Thoracic aorta (tissue), 2 donors: ENCODE results near the gene KAZN. TPM values are rescaled to one million over a fixed set of nuclear protein-coding genes. Genes with fewer than 3 reads are reported as not detected.

ENCODE experiments used
- ATAC-seq: fragments of 150-250 bp; one replicate; pipeline ENCODE4 v1.8.0; 2017; ENCODE audit warnings: low read depth; ENCODE audit not compliant: insufficient number of reproducible peaks, low FRiP score
- DNase-seq: peaks from one replicate; pipeline ENCODE4 v3.0.0-alpha.2; 2020; ENCODE audit warnings: low spot score
- H3K27ac ChIP-seq, 2 donors: fragments of 200-600 bp; sonication (generic); 1 replicate in 1 of 2; 2 replicates in 1 of 2; pipeline ENCODE4 v1.5.1; 2016; ENCODE audit warnings: mild to moderate bottlenecking in 2 of 2, moderate library complexity in 2 of 2
- H3K27me3 ChIP-seq: fragments of 200-600 bp; sonication (generic); replicated peaks from 2 replicates; pipeline ENCODE4 v1.6.0; 2016; ENCODE audit warnings: mild to moderate bottlenecking; ENCODE audit not compliant: insufficient read depth
- H3K36me3 ChIP-seq: fragments of 200-600 bp; sonication (generic); one replicate; pipeline ENCODE4 v1.5.1; 2016
- H3K4me1 ChIP-seq, 2 donors: fragments of 200-600 bp; sonication (generic); 1 replicate in 1 of 2; 2 replicates in 1 of 2; pipeline versions ENCODE4 v1.5.1 to v1.6.0; 2016; ENCODE audit warnings: low read depth in 2 of 2, mild to moderate bottlenecking in 1 of 2; ENCODE audit not compliant: control insufficient read depth in 1 of 2
- H3K4me3 ChIP-seq: fragments of 200-600 bp; sonication (generic); 2 replicates; pipeline ENCODE4 v1.5.1; 2016; ENCODE audit warnings: mild to moderate bottlenecking
- H3K9me3 ChIP-seq: fragments of 200-600 bp; sonication (generic); 2 replicates; pipeline ENCODE4 v1.5.1; 2016
- total RNA-seq, 2 donors: library from RNA; depleted of rRNA; stranded (reverse); fragments of >200 nt; gene quantifications; one replicate each; pipeline versions ENCODE4 v1.1.0 to v1.2.3, GENCODE V29; 2016
- TF ChIP-seq, protein P1 (sequence below): fragments of 200-600 bp; sonication (generic); IDR thresholded peaks from one replicate; pipeline ENCODE4 v1.5.1; 2019; ENCODE audit warnings: antibody characterized with exemption

Gene KAZN
- total RNA-seq, 2 donors from 2014 or later, result 17.4 to 30.3 TPM

DNA sequence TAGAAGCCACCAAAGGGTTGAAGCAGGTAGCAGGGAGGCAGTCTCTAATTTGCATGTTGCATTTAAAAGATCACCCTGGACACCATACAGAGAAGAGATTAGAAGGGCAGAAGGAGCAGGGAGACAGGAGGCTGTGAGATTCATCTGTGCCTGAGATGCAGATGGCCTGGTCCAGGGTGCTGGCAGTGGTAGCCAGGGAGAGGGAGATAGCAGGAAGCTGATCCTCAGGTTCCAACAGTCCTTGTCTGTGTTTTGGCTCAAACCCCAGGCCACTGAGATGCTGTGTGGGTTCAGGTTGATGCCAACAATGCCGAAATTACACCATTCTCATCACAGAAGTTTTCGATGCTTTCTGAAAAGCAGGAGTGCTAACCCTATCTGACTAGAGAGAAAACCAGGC is 113.7 kb downstream of the KAZN start:
- DNase-seq (no peak), ATAC-seq (no peak)
- TF ChIP-seq, protein P1, sequence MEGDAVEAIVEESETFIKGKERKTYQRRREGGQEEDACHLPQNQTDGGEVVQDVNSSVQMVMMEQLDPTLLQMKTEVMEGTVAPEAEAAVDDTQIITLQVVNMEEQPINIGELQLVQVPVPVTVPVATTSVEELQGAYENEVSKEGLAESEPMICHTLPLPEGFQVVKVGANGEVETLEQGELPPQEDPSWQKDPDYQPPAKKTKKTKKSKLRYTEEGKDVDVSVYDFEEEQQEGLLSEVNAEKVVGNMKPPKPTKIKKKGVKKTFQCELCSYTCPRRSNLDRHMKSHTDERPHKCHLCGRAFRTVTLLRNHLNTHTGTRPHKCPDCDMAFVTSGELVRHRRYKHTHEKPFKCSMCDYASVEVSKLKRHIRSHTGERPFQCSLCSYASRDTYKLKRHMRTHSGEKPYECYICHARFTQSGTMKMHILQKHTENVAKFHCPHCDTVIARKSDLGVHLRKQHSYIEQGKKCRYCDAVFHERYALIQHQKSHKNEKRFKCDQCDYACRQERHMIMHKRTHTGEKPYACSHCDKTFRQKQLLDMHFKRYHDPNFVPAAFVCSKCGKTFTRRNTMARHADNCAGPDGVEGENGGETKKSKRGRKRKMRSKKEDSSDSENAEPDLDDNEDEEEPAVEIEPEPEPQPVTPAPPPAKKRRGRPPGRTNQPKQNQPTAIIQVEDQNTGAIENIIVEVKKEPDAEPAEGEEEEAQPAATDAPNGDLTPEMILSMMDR, result no peak
- no peaks in the 10 kb centered on the region for H3K27me3 ChIP-seq
- no peak overlapping the region for H3K27ac ChIP-seq
- no peaks in the 10 kb centered on the region for H3K4me1 ChIP-seq
- no peaks in the 10 kb centered on the region for H3K36me3 ChIP-seq
- H3K4me3 ChIP-seq, result no peak overlapping the region
- no peaks in the 10 kb centered on the region for H3K9me3 ChIP-seq

DNA sequence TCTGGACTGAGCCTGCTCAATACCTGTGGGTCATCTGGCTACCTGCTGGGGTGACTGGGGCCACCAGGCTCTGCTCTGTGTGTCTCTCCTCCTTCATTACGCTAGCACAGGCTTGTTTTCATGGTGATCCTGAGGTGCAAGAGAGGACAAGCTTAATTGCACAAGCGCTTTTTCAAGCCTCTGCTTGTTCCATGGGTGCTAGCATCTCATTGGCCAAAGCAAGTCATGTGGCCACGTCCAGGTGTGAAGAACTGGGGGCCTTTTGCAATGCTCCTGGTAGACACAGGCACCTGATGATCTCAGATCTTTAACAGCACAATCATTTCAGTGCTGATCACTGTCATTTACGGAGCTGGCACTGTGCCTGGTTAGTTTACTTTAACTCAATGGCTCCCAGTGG is 114.6 kb downstream of the KAZN start:
- DNase-seq (no peak), ATAC-seq (no peak)
- Histone ChIP-seq H3K27ac (no peak overlapping the region), H3K9me3 (no peaks in the 10 kb centered on the region), H3K4me1 (no peaks in the 10 kb centered on the region), H3K27me3 (no peaks in the 10 kb centered on the region), H3K36me3 (no peaks in the 10 kb centered on the region), H3K4me3 (no peak overlapping the region)
- TF ChIP-seq, protein P1, result no peak

DNA sequence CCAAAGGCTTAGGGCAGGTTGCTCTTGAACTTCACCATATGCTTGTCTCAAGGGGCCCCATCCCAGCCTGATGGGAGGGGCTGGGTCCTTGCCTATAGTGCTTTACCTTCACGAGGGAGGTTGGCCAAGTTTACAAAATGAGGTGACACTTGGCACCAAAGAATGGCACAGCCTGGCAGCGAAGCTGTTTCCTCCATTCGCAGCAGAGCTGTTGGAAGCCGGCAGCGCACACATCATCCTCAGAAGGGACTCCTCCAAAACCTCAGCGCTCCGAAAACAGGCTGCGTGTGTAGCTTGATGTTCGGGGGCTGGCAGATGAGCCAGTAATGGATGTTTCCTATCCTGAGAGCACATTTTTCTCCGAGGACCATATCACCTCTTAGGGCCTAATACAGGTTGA is 116.8 kb downstream of the KAZN start:
- ATAC-seq, result no peak
- TF ChIP-seq, protein P1, result no peak
- Histone ChIP-seq H3K4me1 (no peaks in the 10 kb centered on the region), H3K27me3 (no peaks in the 10 kb centered on the region), H3K9me3 (no peaks in the 10 kb centered on the region), H3K27ac (no peak overlapping the region), H3K36me3 (no peaks in the 10 kb centered on the region), H3K4me3 (no peak overlapping the region)
- DNase-seq, result no peak

DNA sequence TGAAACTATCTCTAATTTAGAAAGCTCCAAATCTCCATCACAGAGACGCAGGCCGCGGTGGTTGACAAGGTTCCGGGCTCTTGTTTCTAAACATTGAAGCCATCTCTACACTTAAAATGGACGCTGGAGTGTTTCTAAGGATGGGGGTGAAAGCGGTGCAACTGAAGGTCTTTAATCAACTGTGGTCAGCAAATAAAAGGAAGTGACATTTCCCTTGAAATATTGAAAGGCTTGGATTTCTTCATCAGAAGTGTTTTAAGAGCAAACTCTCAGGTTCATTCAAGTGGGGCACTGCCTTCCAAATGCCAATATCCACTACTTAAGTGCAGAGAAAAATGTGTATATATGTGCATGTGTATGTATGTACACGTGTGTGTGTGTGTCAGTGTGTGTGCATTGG is 117.3 kb downstream of the KAZN start:
- H3K4me3 ChIP-seq, result no peak overlapping the region
- no peak for ATAC-seq
- H3K9me3 ChIP-seq, result no peaks in the 10 kb centered on the region

DNA sequence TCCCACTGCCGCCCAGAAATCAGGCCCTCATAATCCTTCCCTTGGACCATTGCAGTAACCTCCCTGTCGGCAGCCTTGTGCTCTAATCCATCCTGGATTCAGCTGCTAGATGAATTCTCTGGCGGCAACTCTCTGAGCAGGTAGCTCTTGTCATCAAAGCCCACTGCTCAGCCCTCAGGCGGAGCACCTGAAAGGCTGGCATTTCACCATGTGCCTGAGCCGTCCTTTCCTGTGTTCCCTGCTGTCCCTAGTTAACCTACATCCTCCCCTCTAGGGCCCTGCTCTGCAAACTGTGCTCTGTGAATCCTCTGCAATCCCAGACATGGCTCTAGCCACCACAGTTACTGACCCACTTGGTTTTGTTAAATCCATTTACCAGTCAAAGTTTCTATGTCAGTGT is 118.0 kb downstream of the KAZN start:
- Histone ChIP-seq H3K4me1 (no peaks in the 10 kb centered on the region), H3K36me3 (no peaks in the 10 kb centered on the region), H3K4me3 (no peak overlapping the region), H3K9me3 (no peaks in the 10 kb centered on the region), H3K27me3 (no peaks in the 10 kb centered on the region), H3K27ac (no peak overlapping the region)
- TF ChIP-seq, protein P1, result no peak
- no peak for ATAC-seq
- DNase-seq, result no peak

More for the DNA sequence above, 117.3 kb downstream of the KAZN start:
- Histone ChIP-seq H3K27ac (no peak overlapping the region), H3K27me3 (no peaks in the 10 kb centered on the region), H3K4me1 (no peaks in the 10 kb centered on the region), H3K36me3 (no peaks in the 10 kb centered on the region)
- no peak for DNase-seq
- TF ChIP-seq, protein P1, result no peak
